ENCODE measurements around the gene BMPR2. TPM values are rescaled to one million over a fixed set of nuclear protein-coding genes. Genes with fewer than 3 reads are reported as not detected.
"Not testable (repeated sequence)": the region's sequence is repeated elsewhere in the genome, so short reads cannot be mapped to it uniquely, and the experiment has no call there.

BMPR2 gene
- total and polyA plus RNA-seq, 2 donors (not counting 1 experiment from before 2014, with no cell fraction given), result 21.6 to 65.8 TPM

- DNase-seq (ENCODE audit: low read depth in 2 of 2), result no peak
- no peaks in the 10 kb centered on the region for H3K27me3 ChIP-seq (ENCODE audit: control insufficient read depth, insufficient read depth, low read length)
- H3K36me3 ChIP-seq (ENCODE audit: control insufficient read depth, insufficient read depth, low read length), result no peaks in the 10 kb centered on the region
- no peaks in the 10 kb centered on the region for H3K4me1 ChIP-seq (ENCODE audit: control insufficient read depth, extremely low read depth, insufficient read depth, low read length)
- no peak overlapping the region for H3K9ac ChIP-seq (ENCODE audit: insufficient read depth, low read length)
- H3K79me2 ChIP-seq (ENCODE audit: control insufficient read depth, insufficient read depth, low read length), result no peaks in the 10 kb centered on the region
- H3K4me2 ChIP-seq (ENCODE audit: extremely low read depth, insufficient read depth, low read length), result no peak overlapping the region
- no peaks in the 10 kb centered on the region for H4K20me1 ChIP-seq (ENCODE audit: control insufficient read depth, extremely low read depth, insufficient read depth, low read length)
- TF ChIP-seq, protein P1, sequence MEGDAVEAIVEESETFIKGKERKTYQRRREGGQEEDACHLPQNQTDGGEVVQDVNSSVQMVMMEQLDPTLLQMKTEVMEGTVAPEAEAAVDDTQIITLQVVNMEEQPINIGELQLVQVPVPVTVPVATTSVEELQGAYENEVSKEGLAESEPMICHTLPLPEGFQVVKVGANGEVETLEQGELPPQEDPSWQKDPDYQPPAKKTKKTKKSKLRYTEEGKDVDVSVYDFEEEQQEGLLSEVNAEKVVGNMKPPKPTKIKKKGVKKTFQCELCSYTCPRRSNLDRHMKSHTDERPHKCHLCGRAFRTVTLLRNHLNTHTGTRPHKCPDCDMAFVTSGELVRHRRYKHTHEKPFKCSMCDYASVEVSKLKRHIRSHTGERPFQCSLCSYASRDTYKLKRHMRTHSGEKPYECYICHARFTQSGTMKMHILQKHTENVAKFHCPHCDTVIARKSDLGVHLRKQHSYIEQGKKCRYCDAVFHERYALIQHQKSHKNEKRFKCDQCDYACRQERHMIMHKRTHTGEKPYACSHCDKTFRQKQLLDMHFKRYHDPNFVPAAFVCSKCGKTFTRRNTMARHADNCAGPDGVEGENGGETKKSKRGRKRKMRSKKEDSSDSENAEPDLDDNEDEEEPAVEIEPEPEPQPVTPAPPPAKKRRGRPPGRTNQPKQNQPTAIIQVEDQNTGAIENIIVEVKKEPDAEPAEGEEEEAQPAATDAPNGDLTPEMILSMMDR (conservative IDR thresholded peaks at IDR 0.05 in 1 of 2, IDR thresholded peaks at IDR 0.05 in 1 of 2; ENCODE audit: low read depth in 1 of 2, low read length in 2 of 2), result no peak
- no peak for TF ChIP-seq EZH2 (IDR thresholded peaks at IDR 0.05; ENCODE audit: low read length, missing control alignments)
- no peaks in the 10 kb centered on the region for H3K9me3 ChIP-seq (ENCODE audit: control insufficient read depth, insufficient read depth, low read depth, low read length)
- H3K4me3 ChIP-seq (replicated peaks in 1 of 4; ENCODE audit: control extremely low read depth in 1 of 4, insufficient read depth in 1 of 4, low read depth in 3 of 4, low read length in 4 of 4), result no peak overlapping the region
- H3K27ac ChIP-seq (ENCODE audit: insufficient read depth, low read length), result no peak overlapping the region
- no peak overlapping the region for H2AFZ ChIP-seq (ENCODE audit: low read length)
Observed at GRCh38 chr2:202545931-202546330, 169.8 kb downstream of the BMPR2 start.

- DNase-seq (ENCODE audit: low read depth in 2 of 2); H2AFZ ChIP-seq (ENCODE audit: low read length); H3K4me3 ChIP-seq (replicated peaks in 1 of 4; ENCODE audit: control extremely low read depth in 1 of 4, insufficient read depth in 1 of 4, low read depth in 3 of 4, low read length in 4 of 4); H3K4me2 ChIP-seq (ENCODE audit: extremely low read depth, insufficient read depth, low read length); H3K79me2 ChIP-seq (ENCODE audit: control insufficient read depth, insufficient read depth, low read length); H3K27ac ChIP-seq (ENCODE audit: insufficient read depth, low read length); H3K9me3 ChIP-seq (ENCODE audit: control insufficient read depth, insufficient read depth, low read depth, low read length); H3K27me3 ChIP-seq (ENCODE audit: control insufficient read depth, insufficient read depth, low read length); H3K36me3 ChIP-seq (ENCODE audit: control insufficient read depth, insufficient read depth, low read length); H4K20me1 ChIP-seq (ENCODE audit: control insufficient read depth, extremely low read depth, insufficient read depth, low read length); H3K4me1 ChIP-seq (ENCODE audit: control insufficient read depth, extremely low read depth, insufficient read depth, low read length); H3K9ac ChIP-seq (ENCODE audit: insufficient read depth, low read length): not testable (repeated sequence)
Observed at GRCh38 chr2:202546499-202547141, 170.5 kb downstream of the BMPR2 start.

DNA sequence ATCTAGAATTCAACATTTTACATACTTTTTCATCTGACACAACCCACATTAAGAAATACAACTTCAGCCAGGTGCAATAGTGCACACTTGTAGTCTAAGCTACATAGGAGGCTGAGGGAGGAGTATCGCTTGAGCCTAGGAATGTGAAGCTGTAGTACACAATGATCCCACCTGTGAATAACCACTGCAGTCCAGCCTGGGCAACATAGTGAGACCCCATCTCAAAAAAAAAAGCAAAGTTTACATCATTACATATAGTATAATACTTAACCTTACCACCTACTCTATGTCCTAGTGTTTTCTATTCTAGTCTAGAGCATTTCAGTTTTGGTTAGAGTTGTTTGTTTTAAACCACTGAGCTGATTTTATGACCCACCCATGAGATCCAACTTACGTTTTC, 172.1 kb downstream of the BMPR2 start:
- Histone ChIP-seq H3K36me3 (ENCODE audit: control insufficient read depth, insufficient read depth, low read length) (no peaks in the 10 kb centered on the region), H3K4me1 (ENCODE audit: control insufficient read depth, extremely low read depth, insufficient read depth, low read length) (no peaks in the 10 kb centered on the region), H3K27ac (ENCODE audit: insufficient read depth, low read length) (no peak overlapping the region), H3K9me3 (ENCODE audit: control insufficient read depth, insufficient read depth, low read depth, low read length) (no peaks in the 10 kb centered on the region), H3K4me2 (ENCODE audit: extremely low read depth, insufficient read depth, low read length) (no peak overlapping the region), H3K79me2 (ENCODE audit: control insufficient read depth, insufficient read depth, low read length) (no peaks in the 10 kb centered on the region), H4K20me1 (ENCODE audit: control insufficient read depth, extremely low read depth, insufficient read depth, low read length) (no peaks in the 10 kb centered on the region), H3K4me3 (replicated peaks in 1 of 4; ENCODE audit: control extremely low read depth in 1 of 4, insufficient read depth in 1 of 4, low read depth in 3 of 4, low read length in 4 of 4) (no peak overlapping the region), H2AFZ (ENCODE audit: low read length) (no peak overlapping the region), H3K9ac (ENCODE audit: insufficient read depth, low read length) (no peak overlapping the region), H3K27me3 (ENCODE audit: control insufficient read depth, insufficient read depth, low read length) (no peaks in the 10 kb centered on the region)
- TF ChIP-seq, protein P1 (conservative IDR thresholded peaks at IDR 0.05 in 1 of 2, IDR thresholded peaks at IDR 0.05 in 1 of 2; ENCODE audit: low read depth in 1 of 2, low read length in 2 of 2), result no peak
- TF ChIP-seq EZH2 (IDR thresholded peaks at IDR 0.05; ENCODE audit: low read length, missing control alignments), result no peak
- DNase-seq (ENCODE audit: low read depth in 2 of 2), result no peak

DNA sequence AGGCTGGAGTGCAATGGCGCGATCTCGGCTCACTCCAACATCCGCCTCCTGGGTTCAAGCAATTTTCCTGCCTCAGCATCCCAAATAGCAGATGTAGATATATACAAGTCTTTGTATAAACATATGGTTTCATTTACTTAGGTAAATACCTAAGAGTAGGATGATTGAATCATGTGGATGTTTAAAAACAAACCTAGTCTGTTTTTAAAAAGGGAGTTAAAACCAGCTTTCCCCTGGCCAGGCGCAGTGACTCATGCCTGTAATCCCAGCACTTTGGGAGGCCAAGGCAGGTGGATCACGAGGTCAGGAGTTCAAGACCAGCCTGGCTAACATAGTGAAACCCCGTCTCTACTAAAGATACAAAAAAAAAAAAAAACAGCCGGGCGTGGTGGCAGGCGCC, 174.9 kb downstream of the BMPR2 start:
- not testable (repeated sequence) for H3K36me3 ChIP-seq (ENCODE audit: control insufficient read depth, insufficient read depth, low read length); H2AFZ ChIP-seq (ENCODE audit: low read length); H3K27ac ChIP-seq (ENCODE audit: insufficient read depth, low read length); H3K4me1 ChIP-seq (ENCODE audit: control insufficient read depth, extremely low read depth, insufficient read depth, low read length); H4K20me1 ChIP-seq (ENCODE audit: control insufficient read depth, extremely low read depth, insufficient read depth, low read length); H3K27me3 ChIP-seq (ENCODE audit: control insufficient read depth, insufficient read depth, low read length); H3K79me2 ChIP-seq (ENCODE audit: control insufficient read depth, insufficient read depth, low read length); H3K9me3 ChIP-seq (ENCODE audit: control insufficient read depth, insufficient read depth, low read depth, low read length); H3K9ac ChIP-seq (ENCODE audit: insufficient read depth, low read length); H3K4me2 ChIP-seq (ENCODE audit: extremely low read depth, insufficient read depth, low read length); H3K4me3 ChIP-seq (replicated peaks in 1 of 4; ENCODE audit: control extremely low read depth in 1 of 4, insufficient read depth in 1 of 4, low read depth in 3 of 4, low read length in 4 of 4)
- peak in 1 of 2 donors; percentile 51 for DNase-seq (ENCODE audit: low read depth in 2 of 2)
